Stomach (tissue), 9 donors: ENCODE results near the gene TMCC1. TPM values are rescaled to one million over a fixed set of nuclear protein-coding genes. Genes with fewer than 3 reads are reported as not detected.
A peak's percentile ranks its signal among the peaks of the same experiment; 100 is the strongest.

Experiments used
- DNase-seq, 2 donors: peaks; one replicate each; pipeline versions ENCODE4 v3.0.0 to v3.0.0-alpha.2; 2013 to 2019
- H3K27ac ChIP-seq, 5 donors: fragments of 200-600 bp in 4 of 5; sonication (generic) in 4 of 5; one replicate each; pipeline ENCODE4 v1.5.1; 2013 to 2019; ENCODE audit warnings: mild to moderate bottlenecking in 1 of 5, moderate library complexity in 1 of 5
- H3K27me3 ChIP-seq, 3 donors: fragments of 200-600 bp; sonication (generic); one replicate each; pipeline ENCODE4 v1.5.1; 2017 to 2019; ENCODE audit warnings: mixed run types in 1 of 3
- H3K36me3 ChIP-seq, 4 donors: fragments of 200-600 bp; sonication (generic); 1 replicate in 3 of 4; 2 replicates in 1 of 4; pipeline ENCODE4 v1.5.1; 2016 to 2019
- H3K4me1 ChIP-seq, 4 donors: fragments of 200-600 bp; sonication (generic); one replicate each; pipeline ENCODE4 v1.5.1; 2016 to 2019
- H3K4me3 ChIP-seq, 4 donors: fragments of 200-600 bp; sonication (generic) in 3 of 4; one replicate each; pipeline ENCODE4 v1.5.1; 2016 to 2019; ENCODE audit warnings: mild to moderate bottlenecking in 1 of 4
- H3K9me3 ChIP-seq, 4 donors: fragments of 200-600 bp; sonication (generic); one replicate each; pipeline ENCODE4 v1.5.1; 2016 to 2019
- CTCF ChIP-seq, 7 experiments: fragments of 450-650 bp in 4 of 7; fragments of 200-600 bp in 3 of 7; sonication (generic) in 3 of 7; IDR thresholded peaks; one replicate each; pipeline ENCODE4 v1.5.1; 2016 to 2019; ENCODE audit warnings: antibody characterized with exemption in 7 of 7, control low read depth in 2 of 7, mild to moderate bottlenecking in 1 of 7
- EP300 ChIP-seq: sonication (generic); formaldehyde crosslinking; IDR thresholded peaks from one replicate; pipeline ENCODE4 v1.6.1; 2017; ENCODE audit warnings: antibody characterized with exemption
- POLR2A ChIP-seq, 4 donors: fragments of 450-650 bp; IDR thresholded peaks; one replicate each; pipeline ENCODE4 v1.6.1; 2016; ENCODE audit warnings: antibody characterized with exemption in 4 of 4, control low read depth in 2 of 4, mild to moderate bottlenecking in 1 of 4, moderate library complexity in 1 of 4
- POLR2AphosphoS5 ChIP-seq, 3 donors: sonication (generic); formaldehyde crosslinking; IDR thresholded peaks; one replicate each; pipeline ENCODE4 v1.6.1; 2016; ENCODE audit warnings: antibody characterized with exemption in 3 of 3
- WGBS, 5 donors: extraction: QIAGEN DNeasy Blood & Tissue Kit in 3 of 5; methylation state at CpG; one replicate each; pipeline versions ENCODE4 v1.1.5 to v1.1.7; 2013 to 2018; 5-methylcytosine and 5-hydroxymethylcytosine counted together
- intact Hi-C: fragments of 100-400 bp; cut with DNase I; formaldehyde crosslinking; loops from one replicate; pipeline ENCODE4 v1.15.1; 2023; ENCODE audit warnings: low total_unique reads
- polyA plus RNA-seq, 3 donors: library from polyadenylated mRNA; stranded (reverse); fragments of 200-250 nt; gene quantifications; one replicate each; pipeline ENCODE4 v1.2.3, GENCODE V29; 2013
- small RNA-seq, 4 donors: library from RNA; depleted of rRNA; stranded (forward); fragments of <200 nt; gene quantifications; one replicate each; pipeline ENCODE3, GENCODE V24; 2016
- total RNA-seq, 5 donors: library from RNA; depleted of rRNA; stranded (reverse); fragments of >200 nt; gene quantifications; one replicate each; pipeline versions ENCODE4 v1.1.0 to v1.2.3, GENCODE V29; 2014 to 2016
- donor health status: healthy with polysubstance abuse.
- donor health status: Bipolar disorder and iron deficiency.
- donor health status: healthy.

TMCC1 gene
- total and polyA plus RNA-seq, 8 donors: 5.0 to 26.6 (median 9.3) TPM

- 82 to 92% (median 89%) methylated on average over 8 to 11 of the region's 11 CpGs for WGBS, 5 donors
- no peaks in the 10 kb centered on the region for H3K27me3 ChIP-seq
- no peak overlapping the region for H3K4me3 ChIP-seq
- H3K36me3 ChIP-seq: peaks cover 0 to 3% (median 0%) of the 10 kb centered on the region in 4 donors
- H3K9me3 ChIP-seq: no peaks in the 10 kb centered on the region
- no peak for DNase-seq
- H3K4me1 ChIP-seq: peaks cover 74 to 100% (median 89%) of the 10 kb centered on the region in 4 donors
- TF ChIP-seq EP300: no peak
- no peak for TF ChIP-seq POLR2A (IDR thresholded peaks at IDR 0.05)
- no peak for TF ChIP-seq POLR2AphosphoS5 (IDR thresholded peaks at IDR 0.05)
- no peak for TF ChIP-seq CTCF (IDR thresholded peaks at IDR 0.05)
- H3K27ac ChIP-seq: peak overlapping the region; percentile 62 to 88 (median 81)
- intact Hi-C loops: no loop called here
These were observed 295.0 kb downstream of the TMCC1 start for GRCh38 chr3:129598484-129598883.

DNA sequence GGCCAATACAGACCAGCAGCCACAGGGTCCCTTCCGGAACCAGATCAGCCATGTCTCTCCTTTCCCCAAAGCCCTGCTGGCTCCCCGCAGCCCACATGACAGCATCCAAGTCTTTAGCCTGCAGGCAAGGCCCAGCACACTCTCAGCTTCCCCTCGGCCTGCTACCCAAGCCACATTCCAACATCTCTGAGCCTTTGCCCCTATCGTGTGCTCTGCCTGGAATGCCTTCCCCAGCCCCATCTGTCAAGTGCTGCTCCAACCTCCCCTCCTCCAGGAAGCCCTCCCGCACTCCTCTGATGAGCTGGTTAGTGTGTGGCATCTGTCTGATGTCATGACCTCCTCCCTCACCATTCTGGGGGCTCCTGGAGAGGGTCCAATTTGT is 295.5 kb downstream of the TMCC1 start:
- Histone ChIP-seq H3K36me3 (peaks cover 0 to 3% (median 0%) of the 10 kb centered on the region in 4 donors), H3K4me3 (no peak overlapping the region), H3K27me3 (no peaks in the 10 kb centered on the region), H3K4me1 (peaks cover 79 to 100% (median 91%) of the 10 kb centered on the region in 4 donors), H3K9me3 (no peaks in the 10 kb centered on the region), H3K27ac (peak overlapping the region; percentile 62 to 88 (median 81))
- intact Hi-C loops: no loop called here
- TF ChIP-seq POLR2AphosphoS5 (IDR thresholded peaks at IDR 0.05) (no peak), CTCF (IDR thresholded peaks at IDR 0.05) (no peak), EP300 (no peak), POLR2A (IDR thresholded peaks at IDR 0.05) (no peak)
- peak in 1 of 2 donors; percentile 43 for DNase-seq
- 54 to 73% (median 64%) methylated on average over 5 of the region's 5 CpGs for WGBS, 5 donors

Small RNA genes within 50 kb of the gene (small RNA-seq; reads per million reads assigned to genes)
- gene RF00026: 0 reads per million in 4 donors
- gene RNY3P13: 0 reads per million in 4 donors

Other genes with a start within 250 kb of the TMCC1 start
- gene TRH, start 81.0 kb upstream of the TMCC1 start, total RNA-seq: under 1 TPM in 1 of 5 donors, not detected in 4; 0.37 TPM
- gene TRH, start 81.0 kb upstream of the TMCC1 start, polyA plus RNA-seq: not detected
- gene ALG1L2, start 188.1 kb upstream of the TMCC1 start, total RNA-seq: not detected
- not detected for gene ALG1L2, start 188.1 kb upstream of the TMCC1 start, polyA plus RNA-seq